CD14-positive monocyte (primary cell): Measurements from ENCODE around the gene THSD4. TPM values are rescaled to one million over a fixed set of nuclear protein-coding genes. Genes with fewer than 3 reads are reported as not detected.

ENCODE experiments used
- DNase-seq, 3 donors: peaks; one replicate each; pipeline ENCODE4 v3.0.0-alpha.2; 2011 to 2022
- H2AFZ ChIP-seq: 2 replicates; pipeline ENCODE4 v1.6.0; 2012; ENCODE audit warnings: mild to moderate bottlenecking, low read depth, low read length, inconsistent platforms; ENCODE audit not compliant: insufficient read depth, poor library complexity, severe bottlenecking
- H3K27ac ChIP-seq, 2 donors: 1 replicate in 1 of 2; 2 replicates in 1 of 2; pipeline ENCODE4 v1.5.1; 2012 to 2013; ENCODE audit warnings: low read length in 2 of 2, control low read depth in 1 of 2, inconsistent platforms in 1 of 2, low read depth in 1 of 2, mild to moderate bottlenecking in 1 of 2
- H3K27me3 ChIP-seq, 2 donors: one replicate each; pipeline versions ENCODE4 v1.6.0 to v1.6.1; 2011 to 2013; ENCODE audit warnings: low read length in 2 of 2; ENCODE audit not compliant: control insufficient read depth in 2 of 2, insufficient read depth in 2 of 2
- H3K36me3 ChIP-seq, 2 donors: replicated peaks in 1 of 2; 1 replicate in 1 of 2; 2 replicates in 1 of 2; pipeline versions ENCODE4 v1.5.1 to v1.6.1; 2012 to 2013; ENCODE audit warnings: low read length in 2 of 2, control low read depth in 1 of 2, inconsistent platforms in 1 of 2, mild to moderate bottlenecking in 1 of 2; ENCODE audit not compliant: insufficient read depth in 2 of 2, control insufficient read depth in 1 of 2
- H3K4me1 ChIP-seq, 2 donors: 1 replicate in 1 of 2; 2 replicates in 1 of 2; pipeline versions ENCODE4 v1.5.1 to v1.6.1; 2012 to 2013; ENCODE audit warnings: low read length in 2 of 2, control low read depth in 1 of 2, inconsistent platforms in 1 of 2, mild to moderate bottlenecking in 1 of 2, moderate library complexity in 1 of 2; ENCODE audit not compliant: insufficient read depth in 2 of 2, control insufficient read depth in 1 of 2
- H3K4me2 ChIP-seq: replicated peaks from 2 replicates; pipeline ENCODE3; 2012; ENCODE audit warnings: low read length, moderate library complexity, mild to moderate bottlenecking; ENCODE audit not compliant: poor library complexity, severe bottlenecking; ENCODE audit errors: extremely low read depth
- H3K4me3 ChIP-seq, 3 experiments: fragments of 200-600 bp in 1 of 3; sonication (generic) in 1 of 3; replicated peaks in 1 of 3; 1 replicate in 2 of 3; 2 replicates in 1 of 3; pipeline ENCODE4 v1.5.1; 2011 to 2013; ENCODE audit warnings: low read length in 3 of 3, mild to moderate bottlenecking in 3 of 3, control low read depth in 2 of 3, low read depth in 2 of 3, inconsistent platforms in 1 of 3, moderate library complexity in 1 of 3
- H3K79me2 ChIP-seq: 2 replicates; pipeline ENCODE4 v1.6.0; 2012; ENCODE audit warnings: mild to moderate bottlenecking, control low read depth, inconsistent platforms, low read length, moderate library complexity; ENCODE audit not compliant: insufficient read depth
- H3K9ac ChIP-seq: 2 replicates; pipeline ENCODE4 v1.6.0; 2017; ENCODE audit warnings: low read length, mild to moderate bottlenecking; ENCODE audit not compliant: insufficient read depth, poor library complexity, severe bottlenecking
- H3K9me3 ChIP-seq, 2 donors: replicated peaks in 1 of 2; 1 replicate in 1 of 2; 2 replicates in 1 of 2; pipeline versions ENCODE4 v1.5.1 to v1.6.1; 2012 to 2013; ENCODE audit warnings: low read length in 2 of 2, control low read depth in 1 of 2; ENCODE audit not compliant: control insufficient read depth in 1 of 2, insufficient read depth in 1 of 2
- H4K20me1 ChIP-seq: 2 replicates; pipeline ENCODE4 v1.6.0; 2012; ENCODE audit warnings: mild to moderate bottlenecking, low read length, control low read depth, moderate library complexity; ENCODE audit not compliant: insufficient read depth
- H3K27ac Mint-ChIP-seq, 7 donors: one replicate each; pipeline ENCODE4 v1.8.0; 2020; ENCODE audit warnings: mild to moderate bottlenecking in 7 of 7, mixed read lengths in 7 of 7, moderate library complexity in 6 of 7, inconsistent platforms in 2 of 7
- H3K27me3 Mint-ChIP-seq, 3 donors: one replicate each; pipeline ENCODE4 v1.8.0; 2021 to 2022; ENCODE audit warnings: low read depth in 3 of 3, mild to moderate bottlenecking in 3 of 3, mixed read lengths in 3 of 3, moderate library complexity in 3 of 3, inconsistent platforms in 1 of 3
- H3K36me3 Mint-ChIP-seq, 2 donors: one replicate each; pipeline ENCODE4 v1.8.0; 2020; ENCODE audit warnings: mixed read lengths in 2 of 2, inconsistent platforms in 1 of 2, mild to moderate bottlenecking in 1 of 2
- H3K4me1 Mint-ChIP-seq: one replicate; pipeline ENCODE4 v1.8.0; 2020; ENCODE audit warnings: mild to moderate bottlenecking, mixed read lengths
- H3K4me3 Mint-ChIP-seq, 2 donors: one replicate each; pipeline ENCODE4 v1.8.0; 2020; ENCODE audit warnings: mild to moderate bottlenecking in 2 of 2, mixed read lengths in 2 of 2, moderate library complexity in 1 of 2
- H3K9me3 Mint-ChIP-seq, 7 donors: one replicate each; pipeline ENCODE4 v1.8.0; 2020 to 2022; ENCODE audit warnings: mixed read lengths in 7 of 7, mild to moderate bottlenecking in 6 of 7, moderate library complexity in 6 of 7, inconsistent platforms in 2 of 7
- WGBS: methylation state at CpG from one replicate; pipeline ENCODE4 v1.1.5; 2013; ENCODE audit warnings: missing lambda C conversion rate; ENCODE audit not compliant: insufficient coverage; 5-methylcytosine and 5-hydroxymethylcytosine counted together
- intact Hi-C, 2 donors: fragments of 100-400 bp; cut with micrococcal nuclease; formaldehyde crosslinking; loops; one replicate each; pipeline versions ENCODE4 v1.15.0 to v1.15.1; 2023
- polyA plus RNA-seq, 3 donors: library from polyadenylated mRNA; depleted of rRNA in 1 of 3; unstranded in 2 of 3; stranded (reverse) in 1 of 3; fragments of 300-500 nt in 2 of 3; fragments of >200 nt in 1 of 3; fragmentation: Illumina TruSeq in 2 of 3; gene quantifications; 1 replicate in 2 of 3; 2 replicates in 1 of 3; pipeline ENCODE4 v1.2.3, GENCODE V29; 2012 to 2021
- TF ChIP-seq, protein P1 (sequence below): fragments of 200-600 bp; IDR thresholded peaks from one replicate; pipeline ENCODE4 v1.8.0; 2022; ENCODE audit warnings: antibody characterized with exemption, mild to moderate bottlenecking

The THSD4 gene
- polyA plus RNA-seq, 3 donors: not detected

- Histone ChIP-seq H3K4me2 (no peak overlapping the region), H2AFZ (no peak overlapping the region), H3K9ac (no peak overlapping the region), H3K4me3 (no peak overlapping the region), H4K20me1 (no peaks in the 10 kb centered on the region), H3K9me3 (no peaks in the 10 kb centered on the region), H3K27ac (no peak overlapping the region), H3K27me3 (no peaks in the 10 kb centered on the region), H3K36me3 (no peaks in the 10 kb centered on the region), H3K79me2 (no peaks in the 10 kb centered on the region), H3K4me1 (no peaks in the 10 kb centered on the region)
- Mint-ChIP-seq H3K9me3 (peaks cover 0 to 3% (median 0%) of the 10 kb centered on the region in 7 donors), H3K4me1 (no peaks in the 10 kb centered on the region), H3K4me3 (no peak overlapping the region), H3K36me3 (no peaks in the 10 kb centered on the region), H3K27me3 (peaks cover 2 to 12% (median 6%) of the 10 kb centered on the region in 3 donors), H3K27ac (no peak overlapping the region)
- intact Hi-C loops: no loop called here
- no peak for DNase-seq
- TF ChIP-seq, protein P1, sequence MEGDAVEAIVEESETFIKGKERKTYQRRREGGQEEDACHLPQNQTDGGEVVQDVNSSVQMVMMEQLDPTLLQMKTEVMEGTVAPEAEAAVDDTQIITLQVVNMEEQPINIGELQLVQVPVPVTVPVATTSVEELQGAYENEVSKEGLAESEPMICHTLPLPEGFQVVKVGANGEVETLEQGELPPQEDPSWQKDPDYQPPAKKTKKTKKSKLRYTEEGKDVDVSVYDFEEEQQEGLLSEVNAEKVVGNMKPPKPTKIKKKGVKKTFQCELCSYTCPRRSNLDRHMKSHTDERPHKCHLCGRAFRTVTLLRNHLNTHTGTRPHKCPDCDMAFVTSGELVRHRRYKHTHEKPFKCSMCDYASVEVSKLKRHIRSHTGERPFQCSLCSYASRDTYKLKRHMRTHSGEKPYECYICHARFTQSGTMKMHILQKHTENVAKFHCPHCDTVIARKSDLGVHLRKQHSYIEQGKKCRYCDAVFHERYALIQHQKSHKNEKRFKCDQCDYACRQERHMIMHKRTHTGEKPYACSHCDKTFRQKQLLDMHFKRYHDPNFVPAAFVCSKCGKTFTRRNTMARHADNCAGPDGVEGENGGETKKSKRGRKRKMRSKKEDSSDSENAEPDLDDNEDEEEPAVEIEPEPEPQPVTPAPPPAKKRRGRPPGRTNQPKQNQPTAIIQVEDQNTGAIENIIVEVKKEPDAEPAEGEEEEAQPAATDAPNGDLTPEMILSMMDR: no peak
- WGBS: 100% methylated on average over 1 of the region's 7 CpGs
These were observed 455.5 kb downstream of the THSD4 start for GRCh38 chr15:71570736-71571135.

GRCh38 chr15:71571641-71572040, 456.4 kb downstream of the THSD4 start:
- no CpG with 5 or more reads among the region's 1 CpG for whole genome bisulfite sequencing
- TF ChIP-seq, protein P1: no peak
- H3K27me3 ChIP-seq: no peaks in the 10 kb centered on the region
- no peaks in the 10 kb centered on the region for H3K9me3 ChIP-seq
- no peak overlapping the region for H3K27ac Mint-ChIP-seq
- no peaks in the 10 kb centered on the region for H3K4me1 Mint-ChIP-seq
- H3K9me3 Mint-ChIP-seq: peaks cover 0 to 3% (median 0%) of the 10 kb centered on the region in 7 donors
- no peaks in the 10 kb centered on the region for H4K20me1 ChIP-seq
- no peaks in the 10 kb centered on the region for H3K79me2 ChIP-seq
- intact Hi-C loops: no loop called here
- no peak overlapping the region for H3K27ac ChIP-seq
- H3K36me3 ChIP-seq: no peaks in the 10 kb centered on the region
- H3K36me3 Mint-ChIP-seq: no peaks in the 10 kb centered on the region
- no peak overlapping the region for H2AFZ ChIP-seq
- no peak overlapping the region for H3K4me3 Mint-ChIP-seq
- no peaks in the 10 kb centered on the region for H3K4me1 ChIP-seq
- H3K27me3 Mint-ChIP-seq: peaks cover 2 to 12% (median 6%) of the 10 kb centered on the region in 3 donors
- H3K9ac ChIP-seq: no peak overlapping the region
- no peak overlapping the region for H3K4me3 ChIP-seq
- no peak overlapping the region for H3K4me2 ChIP-seq
- no peak for DNase-seq
